MCF 10A (cell line): ENCODE measurements around the gene NSUN2. TPM values are rescaled to one million over a fixed set of nuclear protein-coding genes. Genes with fewer than 3 reads are reported as not detected.

Source experiments
- BruUV-seq: library from RNA; stranded (reverse); fragments of 400-500 nt; replicated peaks from 2 replicates; lab custom pipeline; 2021; lab: Mats Ljungman, UMichigan
- CTCF ChIA-PET: fragments of 300-600 bp; sonication (Branson Sonifier 250); formaldehyde crosslinking; extraction: SDS; loops from one replicate; lab custom pipeline; 2021; ENCODE audit warnings: antibody characterized with exemption, inconsistent platforms; lab: Yijun Ruan, JAX
- POLR2A ChIA-PET: fragments of 300-600, 350-650 bp; sonication (Branson Sonifier 250); formaldehyde crosslinking; extraction: SDS; loops from one replicate; lab custom pipeline; 2020; ENCODE audit warnings: antibody characterized with exemption, inconsistent platforms; lab: Yijun Ruan, JAX
- DNase-seq: peaks from one replicate; pipeline ENCODE4 v3.0.0-alpha.2; 2018; ENCODE audit not compliant: unreplicated experiment
- H3K27ac Mint-ChIP-seq: one replicate; pipeline ENCODE4 v1.8.0; 2022; ENCODE audit warnings: mild to moderate bottlenecking, low read depth, mixed read lengths; ENCODE audit not compliant: unreplicated experiment
- H3K27me3 Mint-ChIP-seq: one replicate; pipeline ENCODE4 v1.8.0; 2022; ENCODE audit warnings: mixed read lengths; ENCODE audit not compliant: insufficient read depth, unreplicated experiment
- H3K36me3 Mint-ChIP-seq: one replicate; pipeline ENCODE4 v1.8.0; 2022; ENCODE audit warnings: mild to moderate bottlenecking, moderate library complexity, mixed read lengths; ENCODE audit not compliant: insufficient read depth, unreplicated experiment
- H3K4me1 Mint-ChIP-seq: one replicate; pipeline ENCODE4 v1.8.0; 2022; ENCODE audit warnings: mixed read lengths; ENCODE audit not compliant: insufficient read depth, unreplicated experiment
- H3K4me3 Mint-ChIP-seq: one replicate; pipeline ENCODE4 v1.8.0; 2022; ENCODE audit warnings: mild to moderate bottlenecking, moderate library complexity, mixed read lengths; ENCODE audit not compliant: unreplicated experiment
- H3K9me3 Mint-ChIP-seq: one replicate; pipeline ENCODE4 v1.8.0; 2022; ENCODE audit warnings: mixed read lengths; ENCODE audit not compliant: unreplicated experiment
- CTCF ChIP-seq: fragments of 200-600 bp; IDR thresholded peaks from one replicate; pipeline ENCODE4 v1.8.0; 2022; ENCODE audit warnings: antibody characterized with exemption, mild to moderate bottlenecking; ENCODE audit not compliant: unreplicated experiment
- intact Hi-C: fragments of 100-400 bp; cut with micrococcal nuclease; formaldehyde crosslinking; loops from 2 replicates; pipeline ENCODE4 v1.14.1; 2022
- total RNA-seq: library from RNA; stranded (reverse); gene quantifications from 2 replicates; pipeline ENCODE4 v1.2.3, GENCODE V29; 2022

The NSUN2 gene
- total RNA-seq, 1 experiment from 2014 or later: 95.7 TPM

GRCh38 chr5:6597557-6597956 is 35.3 kb downstream of the NSUN2 start:
- H3K36me3 Mint-ChIP-seq: peaks cover 46% of the 10 kb centered on the region
- no peak overlapping the region for H3K27ac Mint-ChIP-seq
- DNase-seq: no peak
- peaks cover 9% of the 10 kb centered on the region for H3K4me1 Mint-ChIP-seq
- CTCF ChIA-PET: no interaction called here
- intact Hi-C loops: no loop called here
- POLR2A ChIA-PET: no interaction called here
- no peaks in the 10 kb centered on the region for H3K27me3 Mint-ChIP-seq
- BruUV-seq: no TSS peak
- H3K9me3 Mint-ChIP-seq: no peaks in the 10 kb centered on the region
- no peak overlapping the region for H3K4me3 Mint-ChIP-seq
- TF ChIP-seq CTCF: no peak

GRCh38 chr5:6596388-6596787 is 36.5 kb downstream of the NSUN2 start:
- no TSS peak for BruUV-seq
- Mint-ChIP-seq H3K36me3 (peaks cover 40% of the 10 kb centered on the region), H3K27ac (no peak overlapping the region), H3K9me3 (no peaks in the 10 kb centered on the region), H3K27me3 (no peaks in the 10 kb centered on the region), H3K4me3 (no peak overlapping the region), H3K4me1 (peaks cover 12% of the 10 kb centered on the region)
- POLR2A ChIA-PET: no interaction called here
- CTCF ChIA-PET: no interaction called here
- no peak for DNase-seq
- intact Hi-C loops: no loop called here
- no peak for TF ChIP-seq CTCF

GRCh38 chr5:6595405-6595804 is 37.4 kb downstream of the NSUN2 start:
- CTCF ChIA-PET: interaction anchor here (1.3 to 1.5 kb wide), 2 partner anchors 10 to 1098 kb away, joined by 4 to 6 read pairs; no protein-coding TSS in a partner anchor

GRCh38 chr5:6594066-6594465 is 38.8 kb downstream of the NSUN2 start:
- CTCF ChIA-PET: interaction anchor here (0.6 to 1.5 kb wide), 4 partner anchors 11 to 1097 kb away, joined by 3 to 6 read pairs (median 4); no protein-coding TSS in a partner anchor
- H3K4me3 Mint-ChIP-seq: no peak overlapping the region

More at GRCh38 chr5:6595405-6595804, 37.4 kb downstream of the NSUN2 start:
- no peak for TF ChIP-seq CTCF
- Mint-ChIP-seq H3K36me3 (peaks cover 35% of the 10 kb centered on the region), H3K9me3 (no peaks in the 10 kb centered on the region), H3K27ac (no peak overlapping the region), H3K4me1 (peaks cover 12% of the 10 kb centered on the region), H3K27me3 (no peaks in the 10 kb centered on the region), H3K4me3 (no peak overlapping the region)
- BruUV-seq: no TSS peak
- intact Hi-C loops: no loop called here
- POLR2A ChIA-PET: interaction anchor here (1.2 kb wide), 1 partner anchor 1107 kb away, joined by 3 read pairs; no protein-coding TSS in a partner anchor
- DNase-seq: no peak

More at GRCh38 chr5:6594066-6594465, 38.8 kb downstream of the NSUN2 start:
- TF ChIP-seq CTCF: no peak
- no TSS peak for BruUV-seq
- Mint-ChIP-seq H3K9me3 (no peaks in the 10 kb centered on the region), H3K27me3 (no peaks in the 10 kb centered on the region), H3K36me3 (peaks cover 23% of the 10 kb centered on the region), H3K4me1 (peaks cover 12% of the 10 kb centered on the region), H3K27ac (no peak overlapping the region)
- POLR2A ChIA-PET: interaction anchor here (1.2 kb wide), 1 partner anchor 1106 kb away, joined by 3 read pairs; no protein-coding TSS in a partner anchor
- no peak for DNase-seq
- intact Hi-C loops: no loop called here
